Aorta (tissue), 5 donors: Measurements from ENCODE around the gene CYP2J2. TPM values are rescaled to one million over a fixed set of nuclear protein-coding genes. Genes with fewer than 3 reads are reported as not detected.

Experiments used
- ATAC-seq: fragments of 200-7000 bp; cut with Tn5 transposase; one replicate; pipeline ENCODE4 v1.9.1; 2022; ENCODE audit warnings: moderate library complexity; ENCODE audit not compliant: low FRiP score
- DNase-seq, 2 donors: peaks; one replicate each; pipeline ENCODE4 v3.0.0-alpha.2; 2020
- H3K27ac ChIP-seq, 2 donors: one replicate each; pipeline ENCODE4 v1.5.1; 2013; ENCODE audit warnings: low read length in 2 of 2, mild to moderate bottlenecking in 2 of 2, moderate library complexity in 2 of 2, control low read depth in 1 of 2, inconsistent platforms in 1 of 2, low read depth in 1 of 2
- H3K27me3 ChIP-seq, 2 donors: one replicate each; pipeline ENCODE4 v1.6.1; 2013; ENCODE audit warnings: control low read depth in 1 of 2, low read length in 1 of 2, mild to moderate bottlenecking in 1 of 2, moderate library complexity in 1 of 2; ENCODE audit not compliant: insufficient read depth in 2 of 2, control insufficient read depth in 1 of 2
- H3K36me3 ChIP-seq, 2 donors: one replicate each; pipeline ENCODE4 v1.6.1; 2013; ENCODE audit warnings: control low read depth in 1 of 2, low read length in 1 of 2, mild to moderate bottlenecking in 1 of 2; ENCODE audit not compliant: insufficient read depth in 2 of 2, control insufficient read depth in 1 of 2
- H3K4me1 ChIP-seq, 2 donors: one replicate each; pipeline ENCODE4 v1.6.1; 2013; ENCODE audit warnings: low read length in 2 of 2, control low read depth in 1 of 2, mild to moderate bottlenecking in 1 of 2, moderate library complexity in 1 of 2; ENCODE audit not compliant: insufficient read depth in 2 of 2, control insufficient read depth in 1 of 2
- H3K4me3 ChIP-seq, 2 donors: one replicate each; pipeline ENCODE4 v1.5.1; 2013; ENCODE audit warnings: low read length in 2 of 2, control low read depth in 1 of 2, mild to moderate bottlenecking in 1 of 2
- H3K9me3 ChIP-seq: one replicate; pipeline ENCODE4 v1.6.1; 2013; ENCODE audit warnings: mild to moderate bottlenecking, low read length; ENCODE audit not compliant: control insufficient read depth
- WGBS, 2 donors: extraction: QIAGEN DNeasy Blood & Tissue Kit; methylation state at CpG; one replicate each; pipeline ENCODE4 v1.1.7; 2013; 5-methylcytosine and 5-hydroxymethylcytosine counted together
- intact Hi-C, 2 donors: fragments of 100-400 bp; cut with DNase I; formaldehyde crosslinking; loops; one replicate each; pipeline versions ENCODE4 v1.14.2 to v1.15.0; 2022
- polyA plus RNA-seq, 2 donors: library from polyadenylated mRNA; stranded (reverse); fragments of 200-250 nt; gene quantifications; one replicate each; pipeline ENCODE4 v1.2.3, GENCODE V29; 2013
- total RNA-seq, 2 donors: library from RNA; stranded (reverse); fragmentation: NEBNext Ultra II Directional; extraction: Animal tissue kit (Norgen Biotek cat#: 25700); gene quantifications; one replicate each; pipeline ENCODE4 v1.2.1, GENCODE V29; 2021
- donor health status: healthy with polysubstance abuse.
- donor health status: Bipolar disorder and iron deficiency.
- donor health status: DM: no; HTN: no; CAD: no.
- donor health status: DM: no; HTN: no; CAD: no.
- donor health status: DM: yes; HTN: yes; CAD: no.

The CYP2J2 gene
- total and polyA plus RNA-seq, 4 donors = 0.16 to 1.5 (median 0.38) TPM

- DNase-seq = no peak
- H3K9me3 ChIP-seq = no peaks in the 10 kb centered on the region
- H3K4me3 ChIP-seq = no peak overlapping the region
- no peak overlapping the region for H3K27ac ChIP-seq
- ATAC-seq = no peak
- no peaks in the 10 kb centered on the region for H3K27me3 ChIP-seq
- no peaks in the 10 kb centered on the region for H3K36me3 ChIP-seq
- intact Hi-C loops = no loop called here
- H3K4me1 ChIP-seq = no peaks in the 10 kb centered on the region
- WGBS, 2 donors = 86 to 88% methylated on average over 7 of the region's 7 CpGs
These were observed 33.4 kb downstream of the CYP2J2 start for GRCh38 chr1:59892841-59893811.

- Histone ChIP-seq H3K27ac (no peak overlapping the region), H3K27me3 (no peaks in the 10 kb centered on the region), H3K36me3 (no peaks in the 10 kb centered on the region), H3K4me1 (no peaks in the 10 kb centered on the region), H3K4me3 (no peak overlapping the region), H3K9me3 (no peaks in the 10 kb centered on the region)
- 56 to 57% methylated on average over 3 of the region's 3 CpGs for WGBS, 2 donors
- DNase-seq (no peak), ATAC-seq (no peak)
- intact Hi-C loops = no loop called here
These were observed 41.3 kb downstream of the CYP2J2 start for GRCh38 chr1:59885160-59885832.

- WGBS, 2 donors = 89 to 91% methylated on average over 2 of the region's 2 CpGs
- intact Hi-C loops = loop anchor here in 1 of 2 donors (2.0 kb wide), 1 partner anchor 66 kb away; no protein-coding TSS in a partner anchor
- Histone ChIP-seq H3K9me3 (no peaks in the 10 kb centered on the region), H3K27ac (no peak overlapping the region), H3K4me3 (no peak overlapping the region), H3K36me3 (no peaks in the 10 kb centered on the region), H3K27me3 (no peaks in the 10 kb centered on the region), H3K4me1 (no peaks in the 10 kb centered on the region)
- no peak for DNase-seq
- no peak for ATAC-seq
These were observed 45.8 kb downstream of the CYP2J2 start for GRCh38 chr1:59880735-59881134.

GRCh38 chr1:59879996-59880505 lies 46.5 kb downstream of the CYP2J2 start:
- ATAC-seq = no peak
- intact Hi-C loops = loop anchor here in 1 of 2 donors (2.0 kb wide), 1 partner anchor 67 kb away; no protein-coding TSS in a partner anchor
- DNase-seq = no peak

GRCh38 chr1:59879574-59879973 lies 47.0 kb downstream of the CYP2J2 start:
- H3K4me3 ChIP-seq = no peak overlapping the region
- ATAC-seq = no peak
- H3K27me3 ChIP-seq = no peaks in the 10 kb centered on the region
- 36 to 38% methylated on average over 5 of the region's 5 CpGs for WGBS, 2 donors
- DNase-seq = peak in 1 of 2 donors; percentile 61
- no peak overlapping the region for H3K27ac ChIP-seq
- H3K4me1 ChIP-seq = no peaks in the 10 kb centered on the region
- no peaks in the 10 kb centered on the region for H3K36me3 ChIP-seq
- intact Hi-C loops = no loop called here
- no peaks in the 10 kb centered on the region for H3K9me3 ChIP-seq

More at GRCh38 chr1:59879996-59880505, 46.5 kb downstream of the CYP2J2 start:
- Histone ChIP-seq H3K9me3 (no peaks in the 10 kb centered on the region), H3K27me3 (no peaks in the 10 kb centered on the region), H3K4me1 (no peaks in the 10 kb centered on the region), H3K36me3 (no peaks in the 10 kb centered on the region), H3K4me3 (no peak overlapping the region), H3K27ac (no peak overlapping the region)
- WGBS, 2 donors = 69 to 72% methylated on average over 3 of the region's 3 CpGs

GRCh38 chr1:59878370-59878769 lies 48.2 kb downstream of the CYP2J2 start:
- H3K27me3 ChIP-seq = no peaks in the 10 kb centered on the region
- no peaks in the 10 kb centered on the region for H3K9me3 ChIP-seq
- intact Hi-C loops = no loop called here
- ATAC-seq (no peak), DNase-seq (no peak)
- H3K4me1 ChIP-seq = no peaks in the 10 kb centered on the region
- H3K27ac ChIP-seq = no peak overlapping the region
- no peaks in the 10 kb centered on the region for H3K36me3 ChIP-seq
- WGBS, 2 donors = 85 to 89% methylated on average over 3 of the region's 3 CpGs
- no peak overlapping the region for H3K4me3 ChIP-seq

- Histone ChIP-seq H3K9me3 (no peaks in the 10 kb centered on the region), H3K4me1 (no peaks in the 10 kb centered on the region), H3K27ac (no peak overlapping the region), H3K36me3 (no peaks in the 10 kb centered on the region), H3K4me3 (no peak overlapping the region), H3K27me3 (no peaks in the 10 kb centered on the region)
- 90 to 93% methylated on average over 2 of the region's 2 CpGs for WGBS, 2 donors
- intact Hi-C loops = no loop called here
- DNase-seq (no peak), ATAC-seq (no peak)
These were observed 49.4 kb downstream of the CYP2J2 start for GRCh38 chr1:59877108-59877682.

GRCh38 chr1:59871746-59872145 lies 54.8 kb downstream of the CYP2J2 start:
- DNase-seq (no peak), ATAC-seq (no peak)
- Histone ChIP-seq H3K27me3 (no peaks in the 10 kb centered on the region), H3K4me3 (no peak overlapping the region), H3K36me3 (no peaks in the 10 kb centered on the region), H3K4me1 (no peaks in the 10 kb centered on the region), H3K27ac (no peak overlapping the region), H3K9me3 (no peaks in the 10 kb centered on the region)
- intact Hi-C loops = no loop called here
